Measurements from ENCODE around the gene KLF16.

Gene KLF16

GRCh38 chr19:1863328-1863637 lies at the start of gene KLF16:
Gene KLF16, minus strand, starts transcription at chr19:1863579. Its CDS starts 82 bp downstream, at chr19:1863497.
- TF ChIP-seq GATA3 (IDR thresholded peaks at IDR 0.05; ENCODE audit: low read depth, low read length) (no peak), GATA2 (IDR thresholded peaks at IDR 0.05; ENCODE audit: low read depth, low read length) (no peak)

GRCh38 chr19:1912760-1913505 lies 49.6 kb upstream of the KLF16 start:
- TF ChIP-seq GATA3 (IDR thresholded peaks at IDR 0.05; ENCODE audit: low read depth, low read length) (no peak), GATA2 (IDR thresholded peaks at IDR 0.05; ENCODE audit: low read depth, low read length) (no peak)

GRCh38 chr19:1911995-1912394 lies 48.6 kb upstream of the KLF16 start:
- TF ChIP-seq GATA2 (IDR thresholded peaks at IDR 0.05; ENCODE audit: low read depth, low read length): no peak
- TF ChIP-seq GATA3 (IDR thresholded peaks at IDR 0.05; ENCODE audit: low read depth, low read length): no peak

- TF ChIP-seq GATA3 (IDR thresholded peaks at IDR 0.05; ENCODE audit: low read depth, low read length) (no peak), GATA2 (IDR thresholded peaks at IDR 0.05; ENCODE audit: low read depth, low read length) (no peak)
Observed at GRCh38 chr19:1911098-1911497, 47.7 kb upstream of the KLF16 start.

GRCh38 chr19:1910177-1910576 lies 46.8 kb upstream of the KLF16 start:
- TF ChIP-seq GATA3 (IDR thresholded peaks at IDR 0.05; ENCODE audit: low read depth, low read length) (no peak), GATA2 (IDR thresholded peaks at IDR 0.05; ENCODE audit: low read depth, low read length) (peak; percentile 88)

GRCh38 chr19:1909761-1910080 lies 46.3 kb upstream of the KLF16 start:
- no peak for TF ChIP-seq GATA3 (IDR thresholded peaks at IDR 0.05; ENCODE audit: low read depth, low read length)
- no peak for TF ChIP-seq GATA2 (IDR thresholded peaks at IDR 0.05; ENCODE audit: low read depth, low read length)

GRCh38 chr19:1908364-1908678 lies 44.9 kb upstream of the KLF16 start:
- TF ChIP-seq GATA3 (IDR thresholded peaks at IDR 0.05; ENCODE audit: low read depth, low read length): no peak
- no peak for TF ChIP-seq GATA2 (IDR thresholded peaks at IDR 0.05; ENCODE audit: low read depth, low read length)

- TF ChIP-seq GATA2 (IDR thresholded peaks at IDR 0.05; ENCODE audit: low read depth, low read length) (no peak), GATA3 (IDR thresholded peaks at IDR 0.05; ENCODE audit: low read depth, low read length) (no peak)
Observed at GRCh38 chr19:1907563-1908363, 44.4 kb upstream of the KLF16 start.

- no peak for TF ChIP-seq GATA2 (IDR thresholded peaks at IDR 0.05; ENCODE audit: low read depth, low read length)
- TF ChIP-seq GATA3 (IDR thresholded peaks at IDR 0.05; ENCODE audit: low read depth, low read length): no peak
Observed at GRCh38 chr19:1906985-1907562, 43.7 kb upstream of the KLF16 start.

- no peak for TF ChIP-seq GATA3 (IDR thresholded peaks at IDR 0.05; ENCODE audit: low read depth, low read length)
- no peak for TF ChIP-seq GATA2 (IDR thresholded peaks at IDR 0.05; ENCODE audit: low read depth, low read length)
Observed at GRCh38 chr19:1905863-1906375, 42.5 kb upstream of the KLF16 start.

- no peak for TF ChIP-seq GATA3 (IDR thresholded peaks at IDR 0.05; ENCODE audit: low read depth, low read length)
- no peak for TF ChIP-seq GATA2 (IDR thresholded peaks at IDR 0.05; ENCODE audit: low read depth, low read length)
Observed at GRCh38 chr19:1905110-1905862, 41.9 kb upstream of the KLF16 start, which contains the start of the genes ADAT3 and SCAMP4. Gene ADAT3, plus strand, starts transcription at chr19:1905399. Its CDS starts 6,649 bp downstream, at chr19:1912048. Gene SCAMP4, plus strand, starts transcription at chr19:1905399. Its CDS starts 9,621 bp downstream, at chr19:1915020.

- TF ChIP-seq GATA2 (IDR thresholded peaks at IDR 0.05; ENCODE audit: low read depth, low read length) (no peak), GATA3 (IDR thresholded peaks at IDR 0.05; ENCODE audit: low read depth, low read length) (no peak)
Observed at GRCh38 chr19:1904860-1905109, 41.4 kb upstream of the KLF16 start.

- TF ChIP-seq GATA3 (IDR thresholded peaks at IDR 0.05; ENCODE audit: low read depth, low read length): no peak
- no peak for TF ChIP-seq GATA2 (IDR thresholded peaks at IDR 0.05; ENCODE audit: low read depth, low read length)
Observed at GRCh38 chr19:1902923-1903322, 39.5 kb upstream of the KLF16 start.

GRCh38 chr19:1901940-1902404 lies 38.6 kb upstream of the KLF16 start:
- TF ChIP-seq GATA2 (IDR thresholded peaks at IDR 0.05; ENCODE audit: low read depth, low read length): no peak
- TF ChIP-seq GATA3 (IDR thresholded peaks at IDR 0.05; ENCODE audit: low read depth, low read length): no peak
